HG03354 (cell line): ENCODE data around the gene TRABD2A.
A peak's percentile ranks its signal among the peaks of the same experiment; 100 is the strongest.

ENCODE experiments used
- ATAC-seq: cut with Tn5 transposase; IDR thresholded peaks from one replicate; pipeline ENCODE4 v1.9.1; 2021; ENCODE audit warnings: mild to moderate bottlenecking; ENCODE audit not compliant: unreplicated experiment, poor library complexity, severe bottlenecking

Gene TRABD2A

GRCh38 chr2:84832772-84833461, 48.0 kb downstream of the TRABD2A start:
- ATAC-seq, result peak; percentile 80

- ATAC-seq, result no peak
These were observed 50.0 kb downstream of the TRABD2A start for GRCh38 chr2:84830758-84831500.

- ATAC-seq, result no peak
These were observed 50.8 kb downstream of the TRABD2A start for GRCh38 chr2:84830095-84830494.

GRCh38 chr2:84829693-84830092, 51.2 kb downstream of the TRABD2A start:
- no peak for ATAC-seq

GRCh38 chr2:84827978-84828575, 52.8 kb downstream of the TRABD2A start:
- no peak for ATAC-seq

- ATAC-seq, result no peak
These were observed 57.1 kb downstream of the TRABD2A start for GRCh38 chr2:84823788-84824187.

GRCh38 chr2:84823229-84823628, 57.7 kb downstream of the TRABD2A start:
- no peak for ATAC-seq

- no peak for ATAC-seq
These were observed 59.1 kb downstream of the TRABD2A start for GRCh38 chr2:84821806-84822205.

- peak; percentile 94 for ATAC-seq
These were observed 63.6 kb downstream of the TRABD2A start for GRCh38 chr2:84817239-84817655.

GRCh38 chr2:84816426-84817026, 64.4 kb downstream of the TRABD2A start:
- ATAC-seq, result peak; percentile 73

- ATAC-seq, result no peak
These were observed 65.7 kb downstream of the TRABD2A start for GRCh38 chr2:84815146-84815545.

GRCh38 chr2:84811839-84812431, 68.9 kb downstream of the TRABD2A start:
- ATAC-seq, result no peak

GRCh38 chr2:84808279-84808678, 72.6 kb downstream of the TRABD2A start:
- no peak for ATAC-seq

- no peak for ATAC-seq
These were observed 73.8 kb downstream of the TRABD2A start for GRCh38 chr2:84807063-84807485.

- no peak for ATAC-seq
These were observed 75.5 kb downstream of the TRABD2A start for GRCh38 chr2:84805250-84805958.

GRCh38 chr2:84801811-84802210, 79.1 kb downstream of the TRABD2A start:
- ATAC-seq, result no peak

- peak; percentile 85 for ATAC-seq
These were observed 80.6 kb downstream of the TRABD2A start for GRCh38 chr2:84800194-84800805.

GRCh38 chr2:84799772-84800171, 81.1 kb downstream of the TRABD2A start:
- ATAC-seq, result peak; percentile 26

- ATAC-seq, result no peak
These were observed 83.6 kb downstream of the TRABD2A start for GRCh38 chr2:84797271-84797670.
